Choroid plexus epithelial cell (primary cell): ENCODE results near the gene NFS1.

Experiments used
- DNase-seq: peaks from one replicate; pipeline ENCODE4 v3.0.0-alpha.2; 2010; ENCODE audit warnings: low read depth
- H3K4me3 ChIP-seq: 2 replicates; pipeline ENCODE4 v1.5.1; 2011; ENCODE audit warnings: low read depth, mild to moderate bottlenecking, control low read depth, low read length, moderate library complexity
- TF ChIP-seq, protein P1 (sequence below): conservative IDR thresholded peaks from 2 replicates; pipeline ENCODE4 v1.5.1; 2011; ENCODE audit warnings: low read depth, mild to moderate bottlenecking, control low read depth, inconsistent platforms, low read length, moderate library complexity

The NFS1 gene

DNA sequence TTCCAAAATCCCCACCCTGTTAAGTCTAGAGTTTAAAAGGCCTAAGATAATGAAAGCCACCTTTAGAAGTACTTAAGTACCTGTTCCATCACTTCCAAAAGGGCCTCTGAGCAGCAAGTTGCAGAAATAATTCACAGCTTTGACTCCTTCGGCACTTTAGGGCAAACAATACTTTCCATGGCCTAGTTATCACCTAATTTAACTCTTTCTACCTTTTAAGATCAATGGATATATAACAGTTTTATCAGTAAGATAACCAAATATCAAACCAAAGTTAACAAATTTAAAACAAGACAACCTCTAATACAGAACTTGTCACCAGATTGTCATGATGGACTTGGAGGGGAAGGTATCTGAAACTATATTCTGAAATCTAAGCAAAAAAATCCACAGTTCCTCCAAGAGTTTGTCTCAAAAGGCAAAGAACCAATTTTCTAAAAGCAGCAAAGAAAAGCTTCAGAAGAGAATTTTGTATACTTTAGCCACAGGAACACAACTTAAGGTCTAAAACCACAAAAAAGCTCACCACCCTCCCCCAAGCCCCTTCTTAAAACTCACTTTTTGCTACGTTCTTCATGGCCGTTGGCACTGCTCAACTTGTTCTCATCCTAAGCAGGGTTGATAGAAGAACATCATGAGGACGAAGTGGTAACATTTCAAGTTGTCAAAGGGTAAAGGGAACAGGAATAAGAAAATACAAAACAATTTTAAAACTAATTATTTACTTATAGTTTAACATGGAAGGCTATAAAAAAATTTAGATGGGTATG lies 39.4 kb upstream of the NFS1 start:
- peak overlapping the region; percentile 16 for H3K4me3 ChIP-seq
- no peak for DNase-seq
- TF ChIP-seq, protein P1, sequence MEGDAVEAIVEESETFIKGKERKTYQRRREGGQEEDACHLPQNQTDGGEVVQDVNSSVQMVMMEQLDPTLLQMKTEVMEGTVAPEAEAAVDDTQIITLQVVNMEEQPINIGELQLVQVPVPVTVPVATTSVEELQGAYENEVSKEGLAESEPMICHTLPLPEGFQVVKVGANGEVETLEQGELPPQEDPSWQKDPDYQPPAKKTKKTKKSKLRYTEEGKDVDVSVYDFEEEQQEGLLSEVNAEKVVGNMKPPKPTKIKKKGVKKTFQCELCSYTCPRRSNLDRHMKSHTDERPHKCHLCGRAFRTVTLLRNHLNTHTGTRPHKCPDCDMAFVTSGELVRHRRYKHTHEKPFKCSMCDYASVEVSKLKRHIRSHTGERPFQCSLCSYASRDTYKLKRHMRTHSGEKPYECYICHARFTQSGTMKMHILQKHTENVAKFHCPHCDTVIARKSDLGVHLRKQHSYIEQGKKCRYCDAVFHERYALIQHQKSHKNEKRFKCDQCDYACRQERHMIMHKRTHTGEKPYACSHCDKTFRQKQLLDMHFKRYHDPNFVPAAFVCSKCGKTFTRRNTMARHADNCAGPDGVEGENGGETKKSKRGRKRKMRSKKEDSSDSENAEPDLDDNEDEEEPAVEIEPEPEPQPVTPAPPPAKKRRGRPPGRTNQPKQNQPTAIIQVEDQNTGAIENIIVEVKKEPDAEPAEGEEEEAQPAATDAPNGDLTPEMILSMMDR: no peak

DNA sequence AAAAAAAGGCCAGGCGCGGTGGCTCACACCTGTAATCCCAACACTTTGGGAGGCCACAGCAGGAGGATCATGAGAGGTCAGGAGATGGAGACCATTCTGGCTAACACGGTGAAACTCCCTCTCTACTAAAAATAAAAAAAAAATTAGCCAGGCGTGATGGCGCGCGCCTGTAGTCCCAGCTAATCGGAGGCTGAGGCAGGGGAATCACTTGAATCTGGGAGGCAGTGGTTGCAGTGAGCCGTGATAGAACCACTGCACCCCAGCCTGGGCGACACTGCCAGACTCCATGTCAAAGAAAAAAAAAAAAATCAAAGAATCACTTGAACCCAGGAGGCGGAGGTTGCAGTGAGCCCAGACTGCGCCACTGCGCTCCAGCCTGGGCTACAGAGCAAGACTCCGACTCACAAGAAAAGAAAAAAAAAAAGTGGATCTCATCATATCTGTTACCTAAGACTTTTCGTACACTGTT lies 38.7 kb upstream of the NFS1 start:
- H3K4me3 ChIP-seq: no peak overlapping the region
- TF ChIP-seq, protein P1: no peak
- no peak for DNase-seq

DNA sequence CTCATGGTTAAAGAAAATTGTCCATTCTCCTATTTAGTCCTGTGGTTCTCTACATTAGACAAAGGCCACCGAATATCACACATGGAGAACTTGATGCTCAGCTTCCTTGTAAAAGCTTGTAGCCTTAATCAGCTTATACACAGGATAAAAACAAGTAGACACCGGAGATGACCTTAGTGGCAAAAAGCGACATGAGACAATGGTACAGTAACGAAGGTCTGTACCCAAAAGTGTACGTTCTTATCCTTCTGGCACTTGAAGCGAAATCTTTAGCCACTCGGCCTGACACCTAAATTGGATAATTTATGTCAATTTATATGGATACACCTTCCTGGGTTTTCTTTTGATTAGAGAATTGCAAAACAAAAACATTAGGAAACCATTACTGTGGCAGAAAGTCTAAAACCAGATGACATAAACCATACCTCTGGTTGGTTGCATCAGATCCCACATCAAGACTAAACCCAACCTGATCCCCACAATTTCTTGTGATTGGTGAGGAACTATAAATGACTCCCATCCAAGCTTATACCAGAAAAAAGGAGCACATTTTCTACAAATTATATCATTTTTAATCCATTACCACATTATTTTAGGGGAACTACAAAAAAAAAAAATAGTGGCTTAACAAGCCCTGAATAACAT lies 36.8 kb upstream of the NFS1 start:
- TF ChIP-seq, protein P1: no peak
- no peak for DNase-seq
- no peak overlapping the region for H3K4me3 ChIP-seq

DNA sequence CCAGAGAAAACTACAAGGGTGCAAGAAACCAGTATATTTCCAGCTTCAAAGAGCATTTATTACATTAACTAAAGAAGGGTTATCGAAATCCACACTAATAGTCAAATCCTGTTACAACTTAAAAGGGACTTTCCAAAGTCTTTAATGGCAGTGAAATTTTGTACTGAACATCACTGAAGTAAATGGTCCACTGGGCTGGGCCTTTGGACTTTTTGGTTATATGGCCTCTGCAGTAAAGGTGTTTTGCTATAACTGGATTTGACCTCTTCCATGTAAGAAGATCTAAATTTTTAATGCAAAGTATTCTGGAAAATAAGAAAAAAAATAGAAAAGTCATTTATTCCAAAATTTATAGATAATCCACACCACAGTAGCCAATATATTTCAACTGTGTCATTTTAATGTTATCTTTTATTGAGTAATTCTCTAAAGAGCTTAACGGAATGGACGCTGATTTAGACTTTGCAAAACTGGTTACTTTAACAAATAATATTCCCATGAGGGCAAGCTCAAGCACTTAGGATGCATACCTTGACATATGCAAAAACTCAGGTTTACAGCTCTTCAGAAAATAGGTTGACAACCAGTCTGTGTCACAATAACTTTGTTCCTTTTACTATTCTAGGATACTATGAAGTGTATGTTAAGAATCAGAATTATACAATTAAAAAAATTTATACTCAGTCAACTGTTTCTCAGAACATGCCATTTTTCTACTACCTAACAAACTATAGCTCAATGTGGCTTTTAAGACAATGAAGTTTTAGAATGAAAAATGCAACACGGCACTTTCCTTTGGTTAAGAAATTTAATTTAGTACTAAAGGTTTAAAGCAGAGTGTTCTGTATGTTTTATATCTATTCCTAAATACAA lies 35.9 kb upstream of the NFS1 start:
- no peak for DNase-seq
- H3K4me3 ChIP-seq: no peak overlapping the region
- TF ChIP-seq, protein P1: no peak

DNA sequence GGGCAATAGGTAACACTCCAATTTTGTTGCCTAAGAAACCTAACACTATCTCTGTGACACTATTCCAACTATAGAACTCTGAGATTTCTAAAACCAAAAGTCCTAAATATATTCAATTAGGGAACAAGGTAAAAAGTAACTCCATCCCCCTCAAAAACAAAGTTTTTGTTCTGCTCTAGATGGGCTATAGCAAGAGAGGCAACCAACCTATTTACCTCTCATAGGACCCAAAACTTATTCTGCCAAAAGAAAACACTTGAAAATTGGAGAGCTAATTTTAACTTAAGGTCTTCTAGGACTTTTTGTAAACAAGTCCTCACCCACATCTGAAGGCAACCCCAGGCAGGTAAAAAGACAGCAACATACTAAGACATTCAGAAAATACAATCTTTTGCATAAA lies 35.2 kb upstream of the NFS1 start:
- TF ChIP-seq, protein P1: no peak
- H3K4me3 ChIP-seq: no peak overlapping the region
- DNase-seq: no peak

DNA sequence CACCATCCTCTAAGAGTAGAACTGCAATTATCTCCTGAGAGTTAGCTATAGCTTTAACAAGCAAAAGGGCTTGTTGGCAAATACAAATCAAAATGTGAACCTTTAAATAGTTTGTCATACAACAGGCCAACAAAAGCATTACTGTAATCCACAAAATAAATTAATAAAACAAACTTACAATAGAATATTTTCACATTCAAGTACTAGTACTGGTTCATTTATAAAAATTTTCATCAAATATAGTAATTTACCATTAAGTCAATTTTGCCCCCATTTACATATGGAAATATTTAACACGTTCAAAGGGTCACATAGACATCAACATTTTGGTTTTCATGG lies 33.5 kb upstream of the NFS1 start:
- no peak for DNase-seq
- H3K4me3 ChIP-seq: no peak overlapping the region
- TF ChIP-seq, protein P1: no peak
